ENCODE results near the gene C1QTNF5. TPM values are rescaled to one million over a fixed set of nuclear protein-coding genes. Genes with fewer than 3 reads are reported as not detected.

Gene C1QTNF5
- total RNA-seq, 4 donors from 2014 or later, result 4.0 to 16.0 (median 6.0) TPM

GRCh38 chr11:119375337-119376196 lies 34.9 kb upstream of the C1QTNF5 start:
- TF ChIP-seq POLR2A (IDR thresholded peaks at IDR 0.05) (peak; percentile 71 to 73), CTCF (IDR thresholded peaks at IDR 0.05 in 4 of 5, conservative IDR thresholded peaks at IDR 0.05 in 1 of 5) (no peak)
- Histone ChIP-seq H3K4me3 (peak overlapping the region; percentile 24 to 67 (median 50)), H3K27me3 (no peaks in the 10 kb centered on the region), H3K36me3 (no peaks in the 10 kb centered on the region), H3K27ac (peak overlapping the region; percentile 96 to 99 (median 98)), H3K9me3 (no peaks in the 10 kb centered on the region), H3K4me1 (peaks cover 80 to 88% of the 10 kb centered on the region in 2 donors)
- in situ Hi-C loops (cut with MboI; ENCODE audit: low sequenced_read_pairs in 4 of 4) (no loop called here), intact Hi-C loops (cut with DNase I; ENCODE audit: low total_unique reads) (loop anchor here (1.0 kb wide), 1 partner anchor 7 kb away; no protein-coding TSS in a partner anchor)
- ATAC-seq, result peak; percentile 12 to 14
- peak in 1 of 2 donors; percentile 88 for DNase-seq

GRCh38 chr11:119374632-119375336 lies 34.1 kb upstream of the C1QTNF5 start:
- TF ChIP-seq POLR2A (IDR thresholded peaks at IDR 0.05) (no peak), CTCF (IDR thresholded peaks at IDR 0.05 in 4 of 5, conservative IDR thresholded peaks at IDR 0.05 in 1 of 5) (no peak)
- Histone ChIP-seq H3K4me3 (peak overlapping the region; percentile 12 to 67 (median 27)), H3K27ac (peak overlapping the region; percentile 96 to 99 (median 98)), H3K4me1 (peaks cover 82 to 89% of the 10 kb centered on the region in 2 donors), H3K36me3 (no peaks in the 10 kb centered on the region), H3K9me3 (no peaks in the 10 kb centered on the region), H3K27me3 (no peaks in the 10 kb centered on the region)
- ATAC-seq (no peak), DNase-seq (peak in 1 of 2 donors; percentile 51)
- intact Hi-C loops (cut with DNase I; ENCODE audit: low total_unique reads), result loop anchor here (1.0 kb wide), 1 partner anchor 18 kb away; no protein-coding TSS in a partner anchor
- in situ Hi-C loops (cut with MboI; ENCODE audit: low sequenced_read_pairs in 4 of 4), result no loop called here

- ATAC-seq (peak; percentile 10 to 15), DNase-seq (peak in 1 of 2 donors; percentile 82)
- H3K27ac ChIP-seq, result peak overlapping the region; percentile 96 to 99 (median 98)
- no peaks in the 10 kb centered on the region for H3K27me3 ChIP-seq
- TF ChIP-seq CTCF (IDR thresholded peaks at IDR 0.05 in 4 of 5, conservative IDR thresholded peaks at IDR 0.05 in 1 of 5) (peak; percentile 93 to 96 (median 93)), POLR2A (IDR thresholded peaks at IDR 0.05) (no peak)
- no peaks in the 10 kb centered on the region for H3K9me3 ChIP-seq
- H3K4me3 ChIP-seq, result peak overlapping the region in 1 of 4 donors; percentile 38
- intact Hi-C loops (cut with DNase I; ENCODE audit: low total_unique reads) (loop anchor here (1.0 kb wide), 1 partner anchor 18 kb away; no protein-coding TSS in a partner anchor), in situ Hi-C loops (cut with MboI; ENCODE audit: low sequenced_read_pairs in 4 of 4) (no loop called here)
- H3K36me3 ChIP-seq, result no peaks in the 10 kb centered on the region
- H3K4me1 ChIP-seq, result peaks cover 82 to 89% of the 10 kb centered on the region in 2 donors
Measured at GRCh38 chr11:119373921-119374631, 33.4 kb upstream of the C1QTNF5 start.

- peaks cover 89 to 96% of the 10 kb centered on the region in 2 donors for H3K4me1 ChIP-seq
- DNase-seq, result peak in 1 of 2 donors; percentile 33
- peak overlapping the region in 1 of 4 donors; percentile 32 for H3K4me3 ChIP-seq
- H3K9me3 ChIP-seq, result no peaks in the 10 kb centered on the region
- no peak for ATAC-seq
- intact Hi-C loops (cut with DNase I; ENCODE audit: low total_unique reads), result no loop called here
- H3K27ac ChIP-seq, result peak overlapping the region; percentile 96 to 99 (median 98)
- in situ Hi-C loops (cut with MboI; ENCODE audit: low sequenced_read_pairs in 4 of 4), result no loop called here
- no peaks in the 10 kb centered on the region for H3K27me3 ChIP-seq
- no peak for TF ChIP-seq POLR2A (IDR thresholded peaks at IDR 0.05)
- TF ChIP-seq CTCF (IDR thresholded peaks at IDR 0.05 in 4 of 5, conservative IDR thresholded peaks at IDR 0.05 in 1 of 5), result no peak
- no peaks in the 10 kb centered on the region for H3K36me3 ChIP-seq
Measured at GRCh38 chr11:119373059-119373920, 32.6 kb upstream of the C1QTNF5 start.

All from gastrocnemius medialis (tissue), 4 donors.